Uterus (tissue), 4 donors: ENCODE results near the gene BCL2L1. TPM values are rescaled to one million over a fixed set of nuclear protein-coding genes. Genes with fewer than 3 reads are reported as not detected.

ENCODE experiments used
- DNase-seq, 2 donors: peaks; one replicate each; pipeline ENCODE4 v3.0.0-alpha.2; 2019 to 2020
- H3K27ac ChIP-seq, 2 donors: fragments of 200-600 bp; sonication (generic); 1 replicate in 1 of 2; 2 replicates in 1 of 2; pipeline ENCODE4 v1.5.1; 2016 to 2018
- H3K27me3 ChIP-seq, 2 donors: fragments of 200-600 bp; sonication (generic); one replicate each; pipeline ENCODE4 v1.5.1; 2018 to 2019; ENCODE audit warnings: control low read depth in 1 of 2
- H3K36me3 ChIP-seq, 2 donors: fragments of 200-600 bp; sonication (generic); one replicate each; pipeline ENCODE4 v1.5.1; 2019; ENCODE audit warnings: control low read depth in 1 of 2
- H3K4me1 ChIP-seq, 2 donors: fragments of 200-600 bp; sonication (generic); one replicate each; pipeline ENCODE4 v1.5.1; 2018 to 2019; ENCODE audit warnings: control low read depth in 1 of 2
- H3K4me3 ChIP-seq, 2 donors: fragments of 200-600 bp; sonication (generic); 1 replicate in 1 of 2; 2 replicates in 1 of 2; pipeline ENCODE4 v1.5.1; 2018 to 2019; ENCODE audit warnings: mild to moderate bottlenecking in 1 of 2
- H3K9me3 ChIP-seq, 2 donors: fragments of 200-600 bp; sonication (generic); one replicate each; pipeline ENCODE4 v1.5.1; 2019; ENCODE audit warnings: control low read depth in 1 of 2
- CTCF ChIP-seq, 4 experiments: fragments of 200-600 bp in 2 of 4; fragments of 450-650 bp in 2 of 4; sonication (generic) in 2 of 4; IDR thresholded peaks; one replicate each; pipeline ENCODE4 v1.5.1; 2016 to 2019; ENCODE audit warnings: antibody characterized with exemption in 4 of 4, mild to moderate bottlenecking in 2 of 4, moderate library complexity in 1 of 4
- POLR2A ChIP-seq, 2 donors: fragments of 450-650 bp; IDR thresholded peaks; one replicate each; pipeline ENCODE4 v1.6.1; 2016; ENCODE audit warnings: antibody characterized with exemption in 2 of 2, mild to moderate bottlenecking in 1 of 2, moderate library complexity in 1 of 2
- intact Hi-C: fragments of 100-400 bp; cut with DNase I; formaldehyde crosslinking; loops from one replicate; pipeline ENCODE4 v1.15.1; 2023; ENCODE audit warnings: low total_unique reads
- total RNA-seq, 4 donors: library from RNA; depleted of rRNA in 3 of 4; stranded (reverse); fragments of >200 nt in 3 of 4; gene quantifications; one replicate each; pipeline versions ENCODE4 v1.1.0 to v1.2.4, GENCODE V29; 2014 to 2023
- donor health status: DM: yes; HTN: yes; CAD: no.

BCL2L1 gene
- total RNA-seq, 4 donors from 2014 or later = 35.0 to 113 (median 57.4) TPM

- no peaks in the 10 kb centered on the region for H3K36me3 ChIP-seq
- TF ChIP-seq POLR2A (IDR thresholded peaks at IDR 0.05) (no peak), CTCF (IDR thresholded peaks at IDR 0.05) (no peak)
- H3K27me3 ChIP-seq = no peaks in the 10 kb centered on the region
- H3K4me1 ChIP-seq = peaks cover 0 to 4% of the 10 kb centered on the region in 2 donors
- DNase-seq = no peak
- H3K9me3 ChIP-seq = no peaks in the 10 kb centered on the region
- no peak overlapping the region for H3K4me3 ChIP-seq
- intact Hi-C loops = no loop called here
- peak overlapping the region; percentile 51 to 88 for H3K27ac ChIP-seq
These were observed 55.1 kb downstream of the BCL2L1 start for GRCh38 chr20:31667315-31668285.

GRCh38 chr20:31666258-31667042 is 56.2 kb downstream of the BCL2L1 start:
- Histone ChIP-seq H3K27me3 (no peaks in the 10 kb centered on the region), H3K4me3 (no peak overlapping the region), H3K27ac (peak overlapping the region; percentile 51 to 88), H3K4me1 (peaks cover 0 to 4% of the 10 kb centered on the region in 2 donors), H3K9me3 (no peaks in the 10 kb centered on the region), H3K36me3 (no peaks in the 10 kb centered on the region)
- no peak for DNase-seq
- TF ChIP-seq CTCF (IDR thresholded peaks at IDR 0.05) = no peak
- TF ChIP-seq POLR2A (IDR thresholded peaks at IDR 0.05) = no peak
- intact Hi-C loops = no loop called here

GRCh38 chr20:31665753-31666152 is 56.9 kb downstream of the BCL2L1 start:
- Histone ChIP-seq H3K4me1 (peaks cover 0 to 4% of the 10 kb centered on the region in 2 donors), H3K27ac (peak overlapping the region in 1 of 2 donors; percentile 88), H3K36me3 (no peaks in the 10 kb centered on the region), H3K9me3 (no peaks in the 10 kb centered on the region), H3K4me3 (no peak overlapping the region), H3K27me3 (no peaks in the 10 kb centered on the region)
- no peak for DNase-seq
- TF ChIP-seq CTCF (IDR thresholded peaks at IDR 0.05) = no peak
- intact Hi-C loops = no loop called here

GRCh38 chr20:31664696-31665354 is 57.8 kb downstream of the BCL2L1 start:
- TF ChIP-seq POLR2A (IDR thresholded peaks at IDR 0.05) (no peak), CTCF (IDR thresholded peaks at IDR 0.05) (no peak)
- intact Hi-C loops = no loop called here
- peaks cover 0 to 4% of the 10 kb centered on the region in 2 donors for H3K4me1 ChIP-seq

More at GRCh38 chr20:31664696-31665354, 57.8 kb downstream of the BCL2L1 start:
- peak overlapping the region; percentile 29 to 62 for H3K27ac ChIP-seq
- H3K27me3 ChIP-seq = no peaks in the 10 kb centered on the region
- H3K4me3 ChIP-seq = no peak overlapping the region
- no peak for DNase-seq
- H3K9me3 ChIP-seq = no peaks in the 10 kb centered on the region
- H3K36me3 ChIP-seq = no peaks in the 10 kb centered on the region
